CD14-positive monocyte (primary cell): ENCODE results near the gene ARID3A. TPM values are rescaled to one million over a fixed set of nuclear protein-coding genes. Genes with fewer than 3 reads are reported as not detected.

Source experiments
- DNase-seq, 3 donors: peaks; one replicate each; pipeline ENCODE4 v3.0.0-alpha.2; 2011 to 2022
- H2AFZ ChIP-seq: 2 replicates; pipeline ENCODE4 v1.6.0; 2012; ENCODE audit warnings: mild to moderate bottlenecking, low read depth, low read length, inconsistent platforms; ENCODE audit not compliant: insufficient read depth, poor library complexity, severe bottlenecking
- H3K27ac ChIP-seq, 2 donors: 1 replicate in 1 of 2; 2 replicates in 1 of 2; pipeline ENCODE4 v1.5.1; 2012 to 2013; ENCODE audit warnings: low read length in 2 of 2, control low read depth in 1 of 2, inconsistent platforms in 1 of 2, low read depth in 1 of 2, mild to moderate bottlenecking in 1 of 2
- H3K27me3 ChIP-seq, 2 donors: one replicate each; pipeline versions ENCODE4 v1.6.0 to v1.6.1; 2011 to 2013; ENCODE audit warnings: low read length in 2 of 2; ENCODE audit not compliant: control insufficient read depth in 2 of 2, insufficient read depth in 2 of 2
- H3K36me3 ChIP-seq, 2 donors: replicated peaks in 1 of 2; 1 replicate in 1 of 2; 2 replicates in 1 of 2; pipeline versions ENCODE4 v1.5.1 to v1.6.1; 2012 to 2013; ENCODE audit warnings: low read length in 2 of 2, control low read depth in 1 of 2, inconsistent platforms in 1 of 2, mild to moderate bottlenecking in 1 of 2; ENCODE audit not compliant: insufficient read depth in 2 of 2, control insufficient read depth in 1 of 2
- H3K4me1 ChIP-seq, 2 donors: 1 replicate in 1 of 2; 2 replicates in 1 of 2; pipeline versions ENCODE4 v1.5.1 to v1.6.1; 2012 to 2013; ENCODE audit warnings: low read length in 2 of 2, control low read depth in 1 of 2, inconsistent platforms in 1 of 2, mild to moderate bottlenecking in 1 of 2, moderate library complexity in 1 of 2; ENCODE audit not compliant: insufficient read depth in 2 of 2, control insufficient read depth in 1 of 2
- H3K4me2 ChIP-seq: replicated peaks from 2 replicates; pipeline ENCODE3; 2012; ENCODE audit warnings: low read length, moderate library complexity, mild to moderate bottlenecking; ENCODE audit not compliant: poor library complexity, severe bottlenecking; ENCODE audit errors: extremely low read depth
- H3K4me3 ChIP-seq, 3 experiments: fragments of 200-600 bp in 1 of 3; sonication (generic) in 1 of 3; replicated peaks in 1 of 3; 1 replicate in 2 of 3; 2 replicates in 1 of 3; pipeline ENCODE4 v1.5.1; 2011 to 2013; ENCODE audit warnings: low read length in 3 of 3, mild to moderate bottlenecking in 3 of 3, control low read depth in 2 of 3, low read depth in 2 of 3, inconsistent platforms in 1 of 3, moderate library complexity in 1 of 3
- H3K79me2 ChIP-seq: 2 replicates; pipeline ENCODE4 v1.6.0; 2012; ENCODE audit warnings: mild to moderate bottlenecking, control low read depth, inconsistent platforms, low read length, moderate library complexity; ENCODE audit not compliant: insufficient read depth
- H3K9ac ChIP-seq: 2 replicates; pipeline ENCODE4 v1.6.0; 2017; ENCODE audit warnings: low read length, mild to moderate bottlenecking; ENCODE audit not compliant: insufficient read depth, poor library complexity, severe bottlenecking
- H3K9me3 ChIP-seq, 2 donors: replicated peaks in 1 of 2; 1 replicate in 1 of 2; 2 replicates in 1 of 2; pipeline versions ENCODE4 v1.5.1 to v1.6.1; 2012 to 2013; ENCODE audit warnings: low read length in 2 of 2, control low read depth in 1 of 2; ENCODE audit not compliant: control insufficient read depth in 1 of 2, insufficient read depth in 1 of 2
- H4K20me1 ChIP-seq: 2 replicates; pipeline ENCODE4 v1.6.0; 2012; ENCODE audit warnings: mild to moderate bottlenecking, low read length, control low read depth, moderate library complexity; ENCODE audit not compliant: insufficient read depth
- H3K27ac Mint-ChIP-seq, 7 donors: one replicate each; pipeline ENCODE4 v1.8.0; 2020; ENCODE audit warnings: mild to moderate bottlenecking in 7 of 7, mixed read lengths in 7 of 7, moderate library complexity in 6 of 7, inconsistent platforms in 2 of 7
- H3K27me3 Mint-ChIP-seq, 3 donors: one replicate each; pipeline ENCODE4 v1.8.0; 2021 to 2022; ENCODE audit warnings: low read depth in 3 of 3, mild to moderate bottlenecking in 3 of 3, mixed read lengths in 3 of 3, moderate library complexity in 3 of 3, inconsistent platforms in 1 of 3
- H3K36me3 Mint-ChIP-seq, 2 donors: one replicate each; pipeline ENCODE4 v1.8.0; 2020; ENCODE audit warnings: mixed read lengths in 2 of 2, inconsistent platforms in 1 of 2, mild to moderate bottlenecking in 1 of 2
- H3K4me1 Mint-ChIP-seq: one replicate; pipeline ENCODE4 v1.8.0; 2020; ENCODE audit warnings: mild to moderate bottlenecking, mixed read lengths
- H3K4me3 Mint-ChIP-seq, 2 donors: one replicate each; pipeline ENCODE4 v1.8.0; 2020; ENCODE audit warnings: mild to moderate bottlenecking in 2 of 2, mixed read lengths in 2 of 2, moderate library complexity in 1 of 2
- H3K9me3 Mint-ChIP-seq, 7 donors: one replicate each; pipeline ENCODE4 v1.8.0; 2020 to 2022; ENCODE audit warnings: mixed read lengths in 7 of 7, mild to moderate bottlenecking in 6 of 7, moderate library complexity in 6 of 7, inconsistent platforms in 2 of 7
- CTCF ChIP-seq: fragments of 200-600 bp; IDR thresholded peaks from one replicate; pipeline ENCODE4 v1.8.0; 2022; ENCODE audit warnings: antibody characterized with exemption, mild to moderate bottlenecking
- WGBS: methylation state at CpG from one replicate; pipeline ENCODE4 v1.1.5; 2013; ENCODE audit warnings: missing lambda C conversion rate; ENCODE audit not compliant: insufficient coverage; 5-methylcytosine and 5-hydroxymethylcytosine counted together
- intact Hi-C, 2 donors: fragments of 100-400 bp; cut with micrococcal nuclease; formaldehyde crosslinking; loops; one replicate each; pipeline versions ENCODE4 v1.15.0 to v1.15.1; 2023
- polyA plus RNA-seq, 3 donors: library from polyadenylated mRNA; depleted of rRNA in 1 of 3; unstranded in 2 of 3; stranded (reverse) in 1 of 3; fragments of 300-500 nt in 2 of 3; fragments of >200 nt in 1 of 3; fragmentation: Illumina TruSeq in 2 of 3; gene quantifications; 1 replicate in 2 of 3; 2 replicates in 1 of 3; pipeline ENCODE4 v1.2.3, GENCODE V29; 2012 to 2021

ARID3A gene
- polyA plus RNA-seq, 3 donors = 2.1 to 41.6 (median 3.2) TPM

GRCh38 chr19:945401-946252, 19.8 kb downstream of the ARID3A start:
- Mint-ChIP-seq H3K27me3 (peaks cover 0 to 3% (median 0%) of the 10 kb centered on the region in 3 donors), H3K4me1 (peaks cover 41% of the 10 kb centered on the region), H3K4me3 (no peak overlapping the region), H3K36me3 (peaks cover 16 to 49% of the 10 kb centered on the region in 2 donors), H3K9me3 (peaks cover 0 to 2% (median 0%) of the 10 kb centered on the region in 7 donors), H3K27ac (peak overlapping the region in 1 of 7 donors; percentile 63)
- Histone ChIP-seq H3K79me2 (peaks cover 97% of the 10 kb centered on the region), H2AFZ (no peak overlapping the region), H3K36me3 (peaks cover 14 to 21% of the 10 kb centered on the region in 2 donors), H3K4me2 (no peak overlapping the region), H3K9me3 (no peaks in the 10 kb centered on the region), H3K9ac (no peak overlapping the region), H3K4me1 (peaks cover 33 to 34% of the 10 kb centered on the region in 2 donors), H4K20me1 (peaks cover 99% of the 10 kb centered on the region), H3K4me3 (no peak overlapping the region), H3K27me3 (no peaks in the 10 kb centered on the region), H3K27ac (no peak overlapping the region)
- WGBS = 93% methylated on average over 29 of the region's 37 CpGs
- no peak for TF ChIP-seq CTCF
- intact Hi-C loops = no loop called here
- no peak for DNase-seq

GRCh38 chr19:947090-947706, 21.4 kb downstream of the ARID3A start:
- Histone ChIP-seq H3K79me2 (peaks cover 97% of the 10 kb centered on the region), H3K27ac (peak overlapping the region; percentile 65 to 70), H4K20me1 (peaks cover 99% of the 10 kb centered on the region), H3K4me2 (peak overlapping the region; percentile 66), H3K9me3 (no peaks in the 10 kb centered on the region), H3K4me3 (peak overlapping the region in 1 of 3 experiments; percentile 59), H3K27me3 (no peaks in the 10 kb centered on the region), H3K36me3 (peaks cover 14 to 21% of the 10 kb centered on the region in 2 donors), H3K9ac (peak overlapping the region; percentile 43), H2AFZ (no peak overlapping the region), H3K4me1 (peaks cover 30 to 32% of the 10 kb centered on the region in 2 donors)
- H3K4me3 Mint-ChIP-seq = peak overlapping the region; percentile 62 to 67
- peaks cover 0 to 3% (median 0%) of the 10 kb centered on the region in 3 donors for H3K27me3 Mint-ChIP-seq
- DNase-seq = no peak
- WGBS = 42% methylated on average over 28 of the region's 30 CpGs
- H3K36me3 Mint-ChIP-seq = peaks cover 16 to 48% of the 10 kb centered on the region in 2 donors
- intact Hi-C loops = no loop called here
- no peaks in the 10 kb centered on the region for H3K9me3 Mint-ChIP-seq
- H3K4me1 Mint-ChIP-seq = peaks cover 46% of the 10 kb centered on the region
- TF ChIP-seq CTCF = no peak
- H3K27ac Mint-ChIP-seq = peak overlapping the region; percentile 76 to 86 (median 85)
